ENCODE results near the gene CNP. TPM values are rescaled to one million over a fixed set of nuclear protein-coding genes. Genes with fewer than 3 reads are reported as not detected.

CNP gene
- total and polyA plus RNA-seq, 2 donors (not counting 1 experiment from before 2014, with no cell fraction given), result 19.0 to 45.2 TPM

GRCh38 chr17:42000413-42001133, 34.0 kb downstream of the CNP start:
- 100% methylated on average over 1 of the region's 3 CpGs for WGBS (ENCODE audit: insufficient coverage)
- H3K9ac ChIP-seq (ENCODE audit: low read length), result no peak overlapping the region
- no peak overlapping the region for H3K4me3 ChIP-seq (ENCODE audit: control extremely low read depth in 1 of 5, extremely low read depth in 1 of 5, insufficient read depth in 1 of 5, low read depth in 2 of 5, low read length in 4 of 5)
- H4K20me1 ChIP-seq (ENCODE audit: control insufficient read depth, insufficient read depth, low read length, poor library complexity, severe bottlenecking), result peaks cover 44% of the 10 kb centered on the region
- no peak overlapping the region for H2AFZ ChIP-seq (ENCODE audit: insufficient read depth, low read depth, low read length, poor library complexity, severe bottlenecking)
- peaks cover 29% of the 10 kb centered on the region for H3K4me1 Mint-ChIP-seq
- H3K9me3 ChIP-seq (ENCODE audit: control extremely low read depth in 1 of 3, control insufficient read depth in 2 of 3, insufficient read depth in 1 of 3, low read length in 2 of 3), result no peaks in the 10 kb centered on the region
- no peaks in the 10 kb centered on the region for H3K9me3 Mint-ChIP-seq (ENCODE audit: insufficient read depth)
- peaks cover 13 to 53% of the 10 kb centered on the region in 2 experiments for H3K36me3 ChIP-seq (replicated peaks in 1 of 2; ENCODE audit: control extremely low read depth in 1 of 2, control insufficient read depth in 1 of 2, extremely low read depth in 1 of 2, insufficient read depth in 2 of 2, low read length in 1 of 2)
- intact Hi-C loops (cut with micrococcal nuclease), result no loop called here
- no peak overlapping the region for H3K4me2 ChIP-seq (replicated peaks; ENCODE audit: low read depth, low read length, poor library complexity, severe bottlenecking)
- no peak overlapping the region for H3K4me3 Mint-ChIP-seq
- DNase-seq (no peak), ATAC-seq (ENCODE audit: low read depth) (no peak)
- no peaks in the 10 kb centered on the region for H3K27me3 Mint-ChIP-seq
- H3K27ac ChIP-seq (ENCODE audit: low read length in 2 of 2), result no peak overlapping the region
- H3K27ac Mint-ChIP-seq, result no peak overlapping the region
- no peaks in the 10 kb centered on the region for H3K27me3 ChIP-seq (replicated peaks in 1 of 4; ENCODE audit: control extremely low read depth in 1 of 4, control insufficient read depth in 3 of 4, insufficient read depth in 4 of 4, low read length in 3 of 4)
- H3K79me2 ChIP-seq (ENCODE audit: control insufficient read depth, insufficient read depth, low read length), result peaks cover 47% of the 10 kb centered on the region
- POLR2A ChIA-PET, result no interaction called here
- TF ChIP-seq EZH2 (IDR thresholded peaks at IDR 0.05; ENCODE audit: borderline replicate concordance, insufficient read depth, low read depth, low read length, poor library complexity, severe bottlenecking) (no peak), CTCF (IDR thresholded peaks at IDR 0.05) (no peak)
- H3K4me1 ChIP-seq (ENCODE audit: control insufficient read depth in 2 of 2, insufficient read depth in 2 of 2, low read length in 2 of 2), result peaks cover 16 to 22% of the 10 kb centered on the region in 2 donors
- CTCF ChIA-PET, result interaction anchor here (1.2 kb wide), 2 partner anchors 16 to 20 kb away, joined by 3 read pairs; partner anchors contain the start of genes DNAJC7 and NKIRAS2

- DNase-seq (no peak), ATAC-seq (ENCODE audit: low read depth) (no peak)
- Histone ChIP-seq H3K9me3 (ENCODE audit: control extremely low read depth in 1 of 3, control insufficient read depth in 2 of 3, insufficient read depth in 1 of 3, low read length in 2 of 3) (no peaks in the 10 kb centered on the region), H3K4me2 (replicated peaks; ENCODE audit: low read depth, low read length, poor library complexity, severe bottlenecking) (no peak overlapping the region), H3K36me3 (replicated peaks in 1 of 2; ENCODE audit: control extremely low read depth in 1 of 2, control insufficient read depth in 1 of 2, extremely low read depth in 1 of 2, insufficient read depth in 2 of 2, low read length in 1 of 2) (peaks cover 13 to 53% of the 10 kb centered on the region in 2 experiments), H3K4me3 (ENCODE audit: control extremely low read depth in 1 of 5, extremely low read depth in 1 of 5, insufficient read depth in 1 of 5, low read depth in 2 of 5, low read length in 4 of 5) (no peak overlapping the region), H2AFZ (ENCODE audit: insufficient read depth, low read depth, low read length, poor library complexity, severe bottlenecking) (no peak overlapping the region), H4K20me1 (ENCODE audit: control insufficient read depth, insufficient read depth, low read length, poor library complexity, severe bottlenecking) (peaks cover 54% of the 10 kb centered on the region), H3K27ac (ENCODE audit: low read length in 2 of 2) (no peak overlapping the region), H3K4me1 (ENCODE audit: control insufficient read depth in 2 of 2, insufficient read depth in 2 of 2, low read length in 2 of 2) (peaks cover 4 to 10% of the 10 kb centered on the region in 2 donors), H3K27me3 (replicated peaks in 1 of 4; ENCODE audit: control extremely low read depth in 1 of 4, control insufficient read depth in 3 of 4, insufficient read depth in 4 of 4, low read length in 3 of 4) (no peaks in the 10 kb centered on the region), H3K9ac (ENCODE audit: low read length) (no peak overlapping the region), H3K79me2 (ENCODE audit: control insufficient read depth, insufficient read depth, low read length) (peaks cover 59% of the 10 kb centered on the region)
- no peak overlapping the region for H3K4me3 Mint-ChIP-seq
- POLR2A ChIA-PET, result no interaction called here
- no CpG with 5 or more reads among the region's 2 CpGs for WGBS (ENCODE audit: insufficient coverage)
- no peaks in the 10 kb centered on the region for H3K27me3 Mint-ChIP-seq
- H3K4me1 Mint-ChIP-seq, result peaks cover 17% of the 10 kb centered on the region
- no peak overlapping the region for H3K27ac Mint-ChIP-seq
- CTCF ChIA-PET, result no interaction called here
- intact Hi-C loops (cut with micrococcal nuclease), result no loop called here
- no peak for TF ChIP-seq CTCF (IDR thresholded peaks at IDR 0.05)
- no peak for TF ChIP-seq EZH2 (IDR thresholded peaks at IDR 0.05; ENCODE audit: borderline replicate concordance, insufficient read depth, low read depth, low read length, poor library complexity, severe bottlenecking)
- no peaks in the 10 kb centered on the region for H3K9me3 Mint-ChIP-seq (ENCODE audit: insufficient read depth)
Observed at GRCh38 chr17:42001729-42002128, 35.1 kb downstream of the CNP start.
